ENCODE results near the gene ATP11A.

GRCh38 chr13:112842931-112843391 is 153.1 kb downstream of the ATP11A start:
- TF ChIP-seq, protein P1, sequence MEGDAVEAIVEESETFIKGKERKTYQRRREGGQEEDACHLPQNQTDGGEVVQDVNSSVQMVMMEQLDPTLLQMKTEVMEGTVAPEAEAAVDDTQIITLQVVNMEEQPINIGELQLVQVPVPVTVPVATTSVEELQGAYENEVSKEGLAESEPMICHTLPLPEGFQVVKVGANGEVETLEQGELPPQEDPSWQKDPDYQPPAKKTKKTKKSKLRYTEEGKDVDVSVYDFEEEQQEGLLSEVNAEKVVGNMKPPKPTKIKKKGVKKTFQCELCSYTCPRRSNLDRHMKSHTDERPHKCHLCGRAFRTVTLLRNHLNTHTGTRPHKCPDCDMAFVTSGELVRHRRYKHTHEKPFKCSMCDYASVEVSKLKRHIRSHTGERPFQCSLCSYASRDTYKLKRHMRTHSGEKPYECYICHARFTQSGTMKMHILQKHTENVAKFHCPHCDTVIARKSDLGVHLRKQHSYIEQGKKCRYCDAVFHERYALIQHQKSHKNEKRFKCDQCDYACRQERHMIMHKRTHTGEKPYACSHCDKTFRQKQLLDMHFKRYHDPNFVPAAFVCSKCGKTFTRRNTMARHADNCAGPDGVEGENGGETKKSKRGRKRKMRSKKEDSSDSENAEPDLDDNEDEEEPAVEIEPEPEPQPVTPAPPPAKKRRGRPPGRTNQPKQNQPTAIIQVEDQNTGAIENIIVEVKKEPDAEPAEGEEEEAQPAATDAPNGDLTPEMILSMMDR (IDR thresholded peaks at IDR 0.05 in 8 of 11, conservative IDR thresholded peaks at IDR 0.05 in 3 of 11), result no peak
- TF ChIP-seq POLR2A (IDR thresholded peaks at IDR 0.05), result no peak
